RWPE2 (cell line): ENCODE measurements around the gene UBE3A.

Experiments
- ATAC-seq: fragments of 200-7000 bp; cut with Tn5 transposase; 3 replicates; pipeline ENCODE4 v1.9.1; 2021; ENCODE audit warnings: low read depth
- DNase-seq: peaks from one replicate; pipeline ENCODE4 v3.0.0-alpha.2; 2020; ENCODE audit warnings: low spot score
- H3K27ac ChIP-seq: fragments of 450-650 bp; 2 replicates; pipeline ENCODE4 v1.5.1; 2017; ENCODE audit warnings: mild to moderate bottlenecking; ENCODE audit not compliant: poor library complexity, severe bottlenecking
- H3K27me3 ChIP-seq: fragments of 250-450 bp; sonication (Bioruptor Pico); 2 replicates; pipeline ENCODE4 v1.5.1; 2021; ENCODE audit warnings: mild to moderate bottlenecking, moderate library complexity; ENCODE audit not compliant: insufficient read depth, poor library complexity, severe bottlenecking
- H3K36me3 ChIP-seq: fragments of 250-450 bp; sonication (Bioruptor Pico); 2 replicates; pipeline ENCODE4 v1.5.1; 2020; ENCODE audit warnings: low read depth, mild to moderate bottlenecking, moderate library complexity
- H3K4me1 ChIP-seq: fragments of 250-450 bp; sonication (Bioruptor Pico); 2 replicates; pipeline ENCODE4 v1.5.1; 2021; ENCODE audit warnings: mild to moderate bottlenecking, moderate library complexity; ENCODE audit not compliant: insufficient read depth, poor library complexity, severe bottlenecking
- H3K4me3 ChIP-seq: fragments of 250-450 bp; sonication (Bioruptor Pico); 2 replicates; pipeline ENCODE4 v1.5.1; 2021; ENCODE audit warnings: mild to moderate bottlenecking, moderate library complexity; ENCODE audit not compliant: severe bottlenecking
- H3K9me3 ChIP-seq: fragments of 250-450 bp; sonication (Bioruptor Pico); 2 replicates; pipeline ENCODE4 v1.5.1; 2021; ENCODE audit warnings: mild to moderate bottlenecking, moderate library complexity; ENCODE audit not compliant: severe bottlenecking
- CTCF ChIP-seq: fragments of 450-650 bp; IDR thresholded peaks from one replicate; pipeline ENCODE4 v1.5.1; 2017; ENCODE audit warnings: mild to moderate bottlenecking, moderate library complexity; ENCODE audit not compliant: poor library complexity, severe bottlenecking

UBE3A gene

GRCh38 chr15:25287823-25288222 is 151.0 kb downstream of the UBE3A start:
- Histone ChIP-seq H3K27me3 (no peaks in the 10 kb centered on the region), H3K27ac (no peak overlapping the region), H3K4me1 (no peaks in the 10 kb centered on the region), H3K4me3 (no peak overlapping the region), H3K9me3 (no peaks in the 10 kb centered on the region), H3K36me3 (no peaks in the 10 kb centered on the region)
- ATAC-seq (no peak), DNase-seq (no peak)
- no peak for TF ChIP-seq CTCF
